ENCODE data around the gene SEC14L5. TPM values are rescaled to one million over a fixed set of nuclear protein-coding genes. Genes with fewer than 3 reads are reported as not detected.

Gene SEC14L5
- total and polyA plus RNA-seq, 10 of the 15 experiments (the other 5 are each of a cell fraction or from before 2014, with no cell fraction given) = 0.01 TPM; not detected in 9

GRCh38 chr16:4976611-4977145 is 18.5 kb downstream of the SEC14L5 start:
- Histone ChIP-seq H3K4me3 (no peak overlapping the region), H3K27ac (ENCODE audit: control insufficient read depth, insufficient read depth) (no peak overlapping the region), H4K20me1 (ENCODE audit: control insufficient read depth, insufficient read depth) (no peaks in the 10 kb centered on the region), H3K27me3 (replicated peaks in 1 of 2; ENCODE audit: control insufficient read depth in 2 of 2, insufficient read depth in 2 of 2, low read length in 1 of 2) (no peaks in the 10 kb centered on the region; a peak in 1 of 4 replicates), H3K4me1 (ENCODE audit: control insufficient read depth, insufficient read depth, low read length) (peaks cover 17% of the 10 kb centered on the region), H3K36me3 (ENCODE audit: control insufficient read depth in 2 of 2, insufficient read depth in 2 of 2, low read length in 1 of 2) (no peaks in the 10 kb centered on the region), H3K79me2 (ENCODE audit: control insufficient read depth, insufficient read depth, low read length) (no peaks in the 10 kb centered on the region), H3K4me2 (ENCODE audit: control insufficient read depth, insufficient read depth) (no peak overlapping the region), H3K9ac (ENCODE audit: control insufficient read depth, insufficient read depth, low read length) (no peak overlapping the region), H3K9me3 (replicated peaks; ENCODE audit: control insufficient read depth, insufficient read depth, low read length) (peaks cover 5% of the 10 kb centered on the region; the same call in 1 of the 3 replicates), H2AFZ (ENCODE audit: control insufficient read depth, low read depth, low read length) (no peak overlapping the region)
- ChIA-PET POLR2A (interaction anchor here (0.5 kb wide), 1 partner anchor 205 kb away, joined by 3 read pairs; no protein-coding TSS in a partner anchor), RAD21 (ENCODE audit: unreplicated experiment) (interaction anchor here (0.6 kb wide), 1 partner anchor 31 kb away, joined by 4 read pairs; no protein-coding TSS in a partner anchor), CTCF (interaction anchor here (1.0 kb wide), 1 partner anchor 107 kb away, joined by 3 read pairs; no protein-coding TSS in a partner anchor), SMC1A (ENCODE audit: uncharacterized antibody, unreplicated experiment) (no interaction called here)
- WGBS (ENCODE audit: insufficient coverage, insufficient replicate concordance, low lambda C conversion rate, missing lambda C conversion rate) = 89% methylated on average over 5 of the region's 5 CpGs
- FAIRE-seq (no peak), DNase-seq (ENCODE audit: low read depth, low spot score) (no peak), ATAC-seq (no peak)
- TF ChIP-seq JUND (IDR thresholded peaks at IDR 0.05; ENCODE audit: low read depth, low read length) = no peak
- no peak for TF ChIP-seq POU2F2 (IDR thresholded peaks at IDR 0.05; ENCODE audit: borderline replicate concordance, low read depth, low read length)
- no peak for TF ChIP-seq NFYB (IDR thresholded peaks at IDR 0.05; ENCODE audit: insufficient read depth, low read depth, low read length)
- no peak for TF ChIP-seq ZSCAN29 (IDR thresholded peaks at IDR 0.05)
- TF ChIP-seq KLF5 (IDR thresholded peaks at IDR 0.05; ENCODE audit: partially characterized antibody) = no peak
- TF ChIP-seq MTA2 (IDR thresholded peaks at IDR 0.05; ENCODE audit: low read depth) = no peak
- TF ChIP-seq ZZZ3 (IDR thresholded peaks at IDR 0.05; ENCODE audit: control insufficient read depth, insufficient read length, low read depth) = no peak
- TF ChIP-seq HDAC2 (IDR thresholded peaks at IDR 0.05) = no peak
- TF ChIP-seq PRDM15 (CRISPR knock-in tag; IDR thresholded peaks at IDR 0.05) = no peak
- BruUV-seq (replicated peaks) = no TSS peak
- intact Hi-C loops (cut with micrococcal nuclease; ENCODE audit: unreplicated experiment) (loop anchor here (10.0 kb wide), 1 partner anchor 88 kb away; the partner anchor contains the start of gene C16orf89), in situ Hi-C loops (cut with MboI) (no loop called here)

All from GM12878 (cell line).